HG03460 (cell line): ENCODE measurements around the gene FMO2.

Experiments used
- ATAC-seq: cut with Tn5 transposase; IDR thresholded peaks from one replicate; pipeline ENCODE4 v1.9.1; 2021; ENCODE audit not compliant: unreplicated experiment

The FMO2 gene

GRCh38 chr1:171173069-171173468 is 12.0 kb upstream of the FMO2 start:
- ATAC-seq: no peak

GRCh38 chr1:171174560-171175294 is 10.4 kb upstream of the FMO2 start:
- ATAC-seq: no peak

- ATAC-seq: no peak
Measured at GRCh38 chr1:171177261-171177660, 7.8 kb upstream of the FMO2 start.

- ATAC-seq: no peak
Measured at GRCh38 chr1:171179318-171180227, 5.5 kb upstream of the FMO2 start.

- ATAC-seq: no peak
Measured at GRCh38 chr1:171180670-171181069, 4.4 kb upstream of the FMO2 start.

- ATAC-seq: no peak
Measured at GRCh38 chr1:171188388-171189266, 3.5 kb downstream of the FMO2 start.

GRCh38 chr1:171191992-171192391 is 6.9 kb downstream of the FMO2 start:
- no peak for ATAC-seq

GRCh38 chr1:171195767-171196166 is 10.7 kb downstream of the FMO2 start:
- ATAC-seq: no peak

GRCh38 chr1:171196351-171196750 is 11.3 kb downstream of the FMO2 start:
- ATAC-seq: no peak

- ATAC-seq: no peak
Measured at GRCh38 chr1:171198081-171198480, 13.0 kb downstream of the FMO2 start.

- ATAC-seq: no peak
Measured at GRCh38 chr1:171204296-171204695, 19.2 kb downstream of the FMO2 start.

GRCh38 chr1:171206204-171206977 is 21.3 kb downstream of the FMO2 start:
- ATAC-seq: no peak

GRCh38 chr1:171206978-171207355 is 21.9 kb downstream of the FMO2 start:
- ATAC-seq: no peak

- ATAC-seq: no peak
Measured at GRCh38 chr1:171207377-171207776, 22.3 kb downstream of the FMO2 start.

- no peak for ATAC-seq
Measured at GRCh38 chr1:171210355-171210754, 25.3 kb downstream of the FMO2 start.

- ATAC-seq: no peak
Measured at GRCh38 chr1:171212607-171213351, 27.7 kb downstream of the FMO2 start.

- no peak for ATAC-seq
Measured at GRCh38 chr1:171213559-171214454, 28.7 kb downstream of the FMO2 start.

- ATAC-seq: no peak
Measured at GRCh38 chr1:171217658-171218443, 32.8 kb downstream of the FMO2 start.
